ENCODE data around the gene SHISA8.
"Not testable (repeated sequence)": the region's sequence is repeated elsewhere in the genome, so short reads cannot be mapped to it uniquely, and the experiment has no call there.

Gene SHISA8

DNA sequence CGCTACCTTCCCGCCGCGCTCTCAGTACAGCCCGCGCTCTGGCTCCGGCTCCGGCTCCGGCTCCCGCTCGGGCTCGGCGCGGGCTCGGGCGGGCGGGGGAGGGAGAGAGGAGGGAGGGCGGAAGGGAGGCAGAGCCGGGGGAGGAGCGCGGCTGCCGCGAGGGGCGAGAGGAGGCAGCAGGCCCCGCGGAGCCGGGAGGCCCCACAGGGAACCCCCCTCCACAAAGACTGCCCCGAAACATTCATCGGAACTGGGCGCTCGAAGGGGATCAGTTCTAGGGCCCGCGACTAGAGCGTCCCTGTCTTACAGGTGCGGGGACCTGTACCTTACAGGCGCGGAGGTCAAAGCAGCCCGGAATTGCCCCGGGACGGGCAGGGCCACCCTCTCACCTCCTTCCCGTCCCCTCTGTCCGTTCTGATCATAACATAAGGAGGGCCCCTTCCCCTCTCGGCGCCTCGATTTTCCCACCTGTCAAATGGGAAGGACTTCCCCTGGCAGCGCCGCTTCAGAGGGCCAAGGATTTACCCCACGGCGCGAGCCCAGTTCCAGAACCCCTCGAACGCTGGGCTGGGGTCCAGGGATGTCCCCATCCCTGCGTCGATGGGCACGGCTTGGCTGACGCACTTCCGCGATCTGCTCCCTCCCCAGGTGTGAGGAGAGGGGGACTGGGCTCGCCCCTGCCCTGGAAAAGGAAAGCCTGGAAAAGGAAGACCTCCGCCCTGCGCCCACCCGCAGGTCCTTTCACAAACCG is at the start of gene SHISA8:
TSS of gene SHISA8 (minus strand) at position 40 of the 751 bp plus-strand sequence. CDS start 407 bp downstream, outside the sequence.
- no peak for DNase-seq

DNA sequence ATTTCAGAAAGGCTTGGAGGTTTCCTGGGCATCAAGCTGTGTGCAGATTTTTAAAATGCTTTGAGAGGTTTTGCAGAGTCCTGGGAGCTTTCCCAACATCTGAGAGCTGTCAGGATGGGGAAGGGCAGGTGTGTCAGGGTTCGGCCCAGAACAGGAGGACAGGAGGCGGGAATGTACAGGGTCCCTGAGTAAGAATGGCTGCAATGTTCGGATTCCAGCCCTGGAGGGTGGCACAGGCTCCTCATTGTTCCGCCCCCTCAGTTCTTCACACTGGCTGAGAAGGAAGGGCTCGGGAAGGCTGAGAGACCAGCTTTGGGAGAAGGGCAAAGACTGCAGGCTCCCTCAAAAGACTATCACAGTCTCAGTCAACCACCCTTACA is 49.2 kb upstream of the SHISA8 start:
- DNase-seq = no peak

DNA sequence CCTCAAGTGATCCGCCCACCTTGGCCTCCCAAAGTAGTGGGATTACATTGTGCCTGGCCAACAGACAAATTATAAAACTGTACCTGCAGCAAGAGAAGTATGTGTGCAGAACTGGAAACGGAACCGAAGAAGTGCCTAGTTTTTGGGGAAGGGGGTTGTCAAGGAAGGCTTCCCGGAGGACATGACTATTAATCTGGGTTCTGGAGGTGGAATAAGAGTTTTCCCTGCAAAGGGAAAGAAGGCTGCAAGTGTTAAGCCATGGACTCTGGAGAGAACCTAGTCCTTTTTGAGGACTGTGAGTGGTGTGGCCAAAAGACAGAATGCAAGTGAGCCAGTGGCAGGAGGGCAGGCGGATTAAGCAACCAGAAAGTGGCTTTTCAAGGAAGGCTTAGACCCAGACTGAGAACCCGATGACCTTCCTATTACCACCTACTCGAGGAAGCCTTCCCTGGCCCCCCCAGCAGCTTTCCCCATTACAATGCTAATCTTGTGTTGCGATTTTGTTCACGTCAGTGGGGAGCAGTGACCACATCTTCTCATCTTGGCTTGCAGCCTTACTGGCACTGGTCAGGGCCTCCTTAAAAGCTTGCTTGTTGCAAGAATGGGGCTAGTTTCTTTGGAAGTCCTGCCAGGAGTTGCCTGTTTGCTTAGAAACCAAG is 48.7 kb upstream of the SHISA8 start:
- no peak for DNase-seq

DNA sequence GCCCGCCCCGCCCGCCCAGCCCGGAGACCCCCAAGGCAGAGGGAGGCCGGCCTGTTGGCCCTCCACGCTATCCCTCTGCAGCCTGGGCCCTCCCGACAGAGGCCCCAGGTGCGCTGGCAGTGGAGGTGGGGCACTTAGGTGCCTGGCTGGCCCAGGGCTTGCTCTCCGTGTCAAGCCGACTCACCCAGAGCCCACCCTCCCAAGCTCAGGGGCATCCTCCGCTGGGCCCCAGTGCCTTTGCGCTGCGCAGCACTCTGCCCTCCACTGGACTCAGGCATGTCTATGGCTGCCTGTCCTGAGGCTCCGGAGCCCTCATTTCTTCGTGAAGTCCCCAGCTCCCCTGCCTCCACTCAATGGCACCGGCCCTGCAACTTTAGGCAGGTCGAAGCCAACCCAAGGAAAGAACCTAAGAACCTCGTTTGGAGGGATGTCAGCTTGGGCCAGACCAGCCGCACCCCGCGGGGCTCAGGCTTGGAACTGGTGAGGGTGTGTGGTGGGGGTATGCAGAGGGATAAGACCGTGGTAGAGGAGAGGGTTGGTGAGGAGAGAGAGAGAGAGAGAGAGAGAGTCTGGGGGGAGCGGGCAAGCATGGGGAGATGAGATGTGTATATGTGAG is 43.2 kb upstream of the SHISA8 start:
- no peak for DNase-seq

DNA sequence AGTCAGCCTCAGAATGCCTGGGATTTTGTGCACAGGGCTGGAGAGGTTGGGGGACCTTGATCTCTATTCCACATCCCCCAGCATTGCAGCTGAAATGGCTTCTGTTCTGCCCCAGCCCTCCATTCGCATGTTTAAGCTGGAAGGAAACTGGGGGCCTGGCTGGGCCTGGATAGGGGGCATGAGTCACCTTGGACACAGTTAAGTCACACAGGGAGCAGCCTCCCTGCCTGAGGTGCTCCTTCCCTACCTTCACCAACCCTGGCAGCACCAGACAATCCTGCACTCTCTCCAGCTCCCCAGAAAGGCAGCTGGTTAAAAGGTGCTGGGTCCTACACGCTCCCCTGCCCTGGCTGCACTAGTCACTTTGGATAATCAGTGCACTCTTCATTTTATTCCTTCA is 37.8 kb upstream of the SHISA8 start:
- no peak for DNase-seq

DNA sequence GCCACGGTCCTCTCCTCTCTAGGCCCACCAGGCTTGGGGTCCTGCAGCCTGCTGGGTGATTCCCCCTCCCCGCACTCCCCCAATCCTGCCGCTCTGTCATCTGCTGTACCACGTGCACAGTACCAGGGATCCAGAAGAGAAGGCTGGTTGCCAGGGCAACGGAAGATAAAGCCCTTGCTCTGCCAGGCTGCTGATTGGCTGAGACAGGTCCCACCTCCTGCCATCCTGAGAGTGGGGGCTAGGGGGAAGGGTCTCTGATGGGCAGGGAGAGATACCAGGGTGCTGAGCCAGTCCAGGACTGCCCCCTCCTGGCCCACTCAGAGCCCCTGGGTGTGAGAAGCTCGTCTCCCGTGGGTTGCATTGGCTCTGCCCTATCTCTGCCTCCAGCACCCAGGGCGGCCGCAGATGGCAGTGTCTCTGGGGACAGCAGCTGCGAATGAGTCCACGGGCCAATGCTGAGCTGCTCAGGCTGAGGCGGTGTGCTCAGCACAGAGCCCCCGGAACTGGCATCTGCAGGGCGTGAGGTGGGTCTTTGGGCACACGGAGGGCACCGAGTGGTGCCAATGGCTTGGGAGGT is 37.1 kb upstream of the SHISA8 start, which contains the start of gene SMIM45:
TSS of gene SMIM45 (plus strand) at position 253 of the 577 bp plus-strand sequence.
- no peak for DNase-seq

DNA sequence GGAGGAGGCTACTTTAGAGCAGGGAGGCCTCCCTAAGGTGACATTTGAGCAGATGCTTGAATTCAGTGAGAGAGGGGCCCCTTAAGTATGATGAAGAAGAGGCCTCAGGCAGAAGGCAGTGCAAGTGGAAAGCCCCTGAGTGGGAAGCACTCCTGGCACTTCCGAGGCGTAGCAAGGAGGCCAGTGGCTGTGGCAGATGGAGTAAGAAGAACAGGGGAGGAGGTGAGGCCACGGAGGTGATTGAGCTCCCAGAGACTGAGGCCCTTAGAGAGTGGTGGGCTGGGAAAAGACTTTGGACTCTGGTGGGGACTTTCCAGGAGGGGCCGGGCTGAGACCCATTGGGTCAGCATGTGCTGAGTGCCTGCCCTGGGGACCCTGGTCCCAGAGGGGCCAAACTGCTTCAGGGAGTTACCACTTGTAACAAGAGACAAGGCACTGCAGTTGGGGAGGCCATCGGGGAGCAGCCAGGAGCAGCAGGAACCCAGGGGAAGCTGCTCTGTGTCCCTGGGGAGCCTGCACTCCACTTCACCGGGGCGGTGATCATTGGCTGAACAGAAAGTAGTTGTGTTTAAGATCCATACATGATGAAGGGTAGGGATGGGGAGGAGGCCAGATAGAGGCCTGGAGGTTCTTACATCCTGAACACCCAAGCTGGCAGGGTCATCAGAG is 34.6 kb upstream of the SHISA8 start:
- no peak for DNase-seq

DNA sequence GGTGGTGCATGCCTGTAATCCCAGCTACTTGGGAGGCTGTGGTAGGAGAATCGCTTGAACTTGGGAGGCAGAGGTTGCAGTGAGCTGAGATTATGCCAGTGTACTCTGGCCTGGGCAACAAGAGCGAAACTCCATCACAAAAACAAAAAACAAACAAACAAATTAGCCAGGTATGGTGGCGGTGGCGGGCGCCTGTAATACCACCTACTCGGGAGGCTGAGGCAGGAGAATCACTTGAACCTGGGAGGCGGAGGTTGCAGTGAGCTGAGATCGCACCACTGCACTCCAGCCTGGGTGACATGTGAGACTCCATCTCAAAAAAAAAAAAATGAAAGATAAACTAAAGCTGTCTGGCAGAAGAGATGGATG is 34.0 kb upstream of the SHISA8 start:
- not testable (repeated sequence) for DNase-seq

DNA sequence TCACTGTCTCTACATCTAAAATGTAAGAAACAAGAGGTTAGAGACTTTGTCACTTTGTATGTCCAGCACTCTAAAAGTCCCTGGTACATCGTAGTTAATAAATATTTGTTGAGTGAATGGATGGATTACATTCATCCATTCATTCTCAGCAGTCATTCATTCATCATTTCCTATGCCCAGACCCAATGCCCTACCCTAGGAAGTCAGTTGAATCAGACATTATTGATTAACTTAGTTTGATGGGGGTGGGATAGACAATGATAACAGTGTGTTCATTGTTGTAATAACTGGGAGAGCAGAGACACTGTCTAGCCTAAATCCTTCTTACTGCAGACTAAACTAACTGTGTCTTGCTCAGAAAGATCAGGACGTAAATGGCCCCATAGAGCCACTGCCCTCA is 33.3 kb upstream of the SHISA8 start:
- no peak for DNase-seq

DNA sequence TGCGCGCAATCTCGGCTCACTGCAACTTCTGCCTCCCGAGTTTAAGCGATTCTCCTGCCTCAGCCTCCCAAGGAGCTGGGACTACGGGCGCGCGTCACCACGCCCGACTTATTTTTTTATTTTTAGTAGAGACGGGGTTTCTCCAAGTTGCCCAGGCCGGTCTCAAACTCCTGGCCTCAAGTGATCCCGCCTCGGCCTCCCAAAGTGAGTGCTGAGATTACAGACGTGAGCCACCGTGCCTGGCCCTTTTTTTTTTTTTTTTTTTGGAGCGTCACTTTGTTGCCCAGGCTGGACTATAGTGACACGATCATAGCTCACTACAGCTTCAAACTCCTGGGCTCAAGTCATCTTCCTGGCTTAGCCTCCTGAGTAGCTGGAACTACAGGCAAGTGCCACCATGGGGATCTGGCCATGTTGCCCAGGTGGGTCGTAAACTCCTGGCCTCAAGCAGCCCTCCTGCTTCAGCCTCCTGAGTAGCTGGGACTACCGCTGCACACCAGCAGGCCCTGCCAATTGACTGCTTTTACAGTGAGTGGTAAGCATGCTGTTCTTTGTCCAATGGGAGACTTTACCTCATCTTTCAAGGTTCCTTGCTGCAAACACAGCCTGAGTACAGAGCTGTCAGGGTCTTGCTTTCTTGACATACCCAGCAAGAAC is 32.7 kb upstream of the SHISA8 start:
- no peak for DNase-seq

DNA sequence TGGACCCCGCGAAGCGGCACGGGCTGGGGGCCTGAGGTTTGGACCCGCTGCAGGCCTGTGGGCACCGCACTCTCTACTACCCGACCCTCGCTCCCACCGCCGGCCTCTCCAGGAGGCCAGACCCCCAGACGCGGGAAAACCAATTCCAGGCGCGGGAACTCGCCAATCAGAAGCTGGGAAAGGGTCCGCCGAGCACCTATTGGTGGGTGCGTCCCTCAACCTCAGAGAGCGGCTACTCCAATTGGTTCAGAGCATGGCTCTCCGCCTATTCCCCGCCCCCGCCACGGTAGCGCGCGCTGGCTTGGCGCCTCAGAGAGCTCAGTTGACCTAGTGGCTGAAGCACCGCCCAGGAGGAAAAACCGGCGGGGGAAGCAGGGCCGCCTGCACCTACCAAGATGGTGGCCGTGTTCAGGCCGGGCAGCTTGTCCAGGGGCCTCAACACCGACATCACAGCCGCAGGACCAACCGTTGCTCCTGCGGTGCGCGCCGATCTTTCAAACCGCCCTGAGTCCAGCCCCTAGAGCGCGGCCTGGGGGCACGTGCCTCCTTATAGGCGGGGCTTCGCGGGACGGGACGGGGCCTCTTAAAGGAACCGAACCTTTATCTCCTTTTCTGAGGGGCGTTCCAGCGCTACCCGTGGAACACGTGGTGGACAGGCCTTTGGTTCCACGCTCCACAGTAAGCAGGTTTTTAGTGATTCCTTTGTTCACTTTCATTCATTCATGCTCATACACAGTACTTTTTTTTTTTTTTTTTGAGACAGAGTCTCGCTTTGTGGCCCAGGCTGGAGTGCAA is 32.0 kb upstream of the SHISA8 start, which contains the start of gene CENPM:
TSS of gene CENPM (minus strand) at position 524 of the 795 bp plus-strand sequence. CDS start at position 448, 76 bp downstream.
- DNase-seq = peak; percentile 98

DNA sequence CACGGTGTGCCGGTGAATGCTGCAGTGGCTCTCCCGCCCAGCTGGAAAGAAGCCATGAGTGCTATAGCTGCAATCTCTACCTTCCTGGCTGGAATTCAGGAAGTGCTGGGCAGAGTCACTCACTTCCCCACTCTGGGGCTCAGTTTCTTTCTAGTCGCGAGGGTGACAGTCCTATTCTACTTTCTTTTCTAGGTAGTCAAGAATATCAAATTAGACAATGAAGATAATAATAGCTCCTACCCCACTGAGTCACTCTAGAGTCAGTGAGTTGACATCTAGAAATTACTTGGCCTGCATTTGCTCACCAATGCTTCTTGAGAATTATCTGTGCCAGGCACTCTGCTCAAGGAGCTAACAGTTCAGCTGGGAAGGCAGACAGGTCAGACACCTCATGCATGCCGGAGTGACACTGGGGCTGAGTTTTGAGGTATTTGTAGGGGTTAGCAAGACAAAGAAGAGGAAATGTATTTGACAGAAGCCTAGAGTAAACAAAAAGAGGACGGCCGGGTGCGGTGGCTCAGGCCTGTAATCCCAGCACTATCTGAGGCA is 28.9 kb upstream of the SHISA8 start:
- DNase-seq = peak; percentile 40

DNA sequence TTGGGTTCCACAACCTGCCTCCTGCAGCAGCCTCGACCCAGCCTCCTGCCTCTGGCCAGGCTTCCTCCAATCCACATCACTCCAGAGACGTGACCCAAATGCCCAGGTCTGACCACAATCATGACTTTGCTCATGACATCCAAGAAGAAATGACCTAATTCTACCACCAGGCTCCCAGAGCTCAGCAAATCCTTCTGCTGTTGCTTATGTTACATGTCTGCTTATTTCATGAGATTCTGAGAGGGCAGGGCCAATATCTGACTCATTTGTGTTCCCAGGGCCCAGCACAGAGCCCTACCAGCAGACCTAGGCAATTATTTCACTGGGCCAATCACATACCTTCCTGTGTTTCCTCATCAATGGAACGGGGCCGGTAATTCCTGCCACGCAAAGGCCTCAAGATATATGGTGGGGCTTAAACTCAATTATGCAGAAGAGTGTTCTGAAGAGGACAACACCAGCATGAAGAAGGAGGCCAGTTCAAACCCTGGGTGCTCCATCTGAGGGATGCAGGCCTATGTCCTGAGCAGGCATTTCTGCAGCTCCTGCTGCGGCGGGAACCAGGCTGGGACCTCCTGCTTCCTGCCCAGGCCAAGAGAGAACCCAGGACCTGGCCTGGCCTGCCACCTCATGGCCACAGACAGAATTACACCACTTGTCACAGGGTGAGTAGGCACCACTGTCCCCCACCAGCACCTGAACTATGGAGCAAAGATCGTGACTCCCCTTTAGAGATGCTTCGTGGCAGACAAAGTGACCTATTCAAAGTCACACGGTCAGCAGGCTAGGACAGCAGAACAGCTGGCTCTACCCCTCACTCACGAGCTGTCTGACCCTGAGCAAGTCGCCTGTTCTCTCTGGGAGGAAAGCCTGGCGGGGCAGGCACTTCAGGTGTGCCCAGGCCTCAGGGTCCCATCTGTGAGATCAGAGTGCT is 26.2 kb upstream of the SHISA8 start:
- DNase-seq = peak; percentile 87

DNA sequence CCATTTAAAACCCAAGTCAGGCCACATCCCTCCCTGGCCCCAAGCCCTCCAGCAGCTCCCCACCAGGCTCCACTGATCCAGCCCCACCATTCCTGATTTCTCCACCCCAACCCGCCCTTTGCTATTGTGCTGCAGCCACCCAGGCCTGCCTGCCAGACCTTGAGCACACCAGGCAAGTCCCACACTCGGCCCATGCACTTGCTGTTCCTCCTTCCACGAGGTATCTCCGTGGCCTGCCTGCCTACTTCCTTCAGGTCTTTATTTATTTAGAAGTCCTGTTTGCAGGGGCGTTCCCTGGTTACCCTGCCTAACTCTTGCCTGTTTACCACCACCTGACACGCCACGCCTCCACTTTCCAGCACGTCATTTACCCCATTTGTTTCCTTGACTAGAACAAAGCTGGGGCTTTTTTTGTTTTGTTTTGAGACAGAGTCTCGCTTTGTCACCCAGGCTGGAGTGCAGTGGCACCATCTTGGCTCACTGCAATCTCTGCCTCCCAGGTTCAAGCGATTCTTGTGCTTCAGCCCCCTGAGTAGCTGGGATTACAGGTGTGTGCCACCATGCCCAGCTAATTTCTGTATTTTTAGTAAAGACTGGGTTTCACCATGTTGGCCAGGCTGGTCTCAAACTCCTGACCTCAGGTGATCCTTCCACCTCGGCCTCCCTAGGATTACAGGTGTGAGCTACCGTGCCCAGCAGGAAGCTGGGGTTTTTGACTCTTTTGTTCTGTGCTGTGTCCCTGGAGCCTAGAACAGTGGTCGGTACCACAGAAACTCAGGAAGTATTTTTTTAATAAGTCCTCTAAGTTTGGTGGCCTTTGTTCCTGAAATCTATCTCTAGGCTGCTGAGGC is 25.3 kb upstream of the SHISA8 start:
- peak; percentile 97 for DNase-seq

DNA sequence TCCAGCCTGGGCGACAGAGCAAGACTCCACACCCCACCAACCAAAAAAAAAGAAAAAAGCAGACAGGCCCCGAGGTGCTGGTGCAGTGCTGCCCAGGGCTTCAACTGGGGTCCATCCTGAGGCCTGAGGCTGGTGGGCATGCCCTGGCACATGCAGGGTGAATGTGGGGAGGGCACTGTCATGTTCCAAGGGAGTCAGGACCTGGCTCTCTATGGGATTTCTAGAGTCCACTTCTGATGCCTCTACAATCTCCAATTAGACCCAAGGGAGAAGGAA is 22.0 kb upstream of the SHISA8 start:
- DNase-seq = no peak

DNA sequence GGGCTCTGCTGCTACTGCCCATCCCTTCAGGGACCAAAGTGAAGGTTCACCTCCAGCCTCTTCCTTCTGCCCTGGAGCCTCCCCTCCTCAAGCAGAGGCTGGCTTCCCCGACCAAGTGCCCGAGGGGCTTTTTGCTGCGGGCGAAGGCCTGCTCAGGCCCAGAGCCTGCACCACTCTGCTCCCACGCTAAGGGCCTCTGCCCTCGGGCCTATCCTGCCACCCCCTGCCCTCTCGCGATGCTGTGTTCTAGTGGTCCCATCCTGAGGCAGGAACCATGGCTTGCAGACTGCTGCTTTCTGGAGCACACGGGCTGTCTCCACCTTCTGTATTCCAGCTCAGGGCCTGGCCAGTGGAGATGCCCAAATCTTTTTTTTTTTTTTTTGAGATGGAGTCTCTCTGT is 20.6 kb upstream of the SHISA8 start:
- no peak for DNase-seq

DNA sequence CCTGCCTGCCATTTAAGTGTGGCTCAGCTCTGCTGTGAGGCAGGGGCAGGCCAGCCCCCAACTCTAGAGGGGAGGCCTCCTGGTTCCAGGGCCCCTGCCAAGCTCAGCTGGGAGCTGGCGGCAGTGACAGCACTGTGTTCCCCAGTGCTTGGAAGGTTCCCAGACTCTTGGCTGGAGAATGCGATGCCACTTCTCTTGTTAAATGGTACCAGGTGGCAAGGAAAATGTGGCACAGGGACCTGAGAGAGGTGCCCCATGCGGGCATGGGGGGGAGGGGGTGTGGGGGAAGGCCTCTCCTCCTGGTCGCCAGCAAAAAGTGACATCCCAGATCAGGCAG is 20.1 kb upstream of the SHISA8 start:
- DNase-seq = no peak

DNA sequence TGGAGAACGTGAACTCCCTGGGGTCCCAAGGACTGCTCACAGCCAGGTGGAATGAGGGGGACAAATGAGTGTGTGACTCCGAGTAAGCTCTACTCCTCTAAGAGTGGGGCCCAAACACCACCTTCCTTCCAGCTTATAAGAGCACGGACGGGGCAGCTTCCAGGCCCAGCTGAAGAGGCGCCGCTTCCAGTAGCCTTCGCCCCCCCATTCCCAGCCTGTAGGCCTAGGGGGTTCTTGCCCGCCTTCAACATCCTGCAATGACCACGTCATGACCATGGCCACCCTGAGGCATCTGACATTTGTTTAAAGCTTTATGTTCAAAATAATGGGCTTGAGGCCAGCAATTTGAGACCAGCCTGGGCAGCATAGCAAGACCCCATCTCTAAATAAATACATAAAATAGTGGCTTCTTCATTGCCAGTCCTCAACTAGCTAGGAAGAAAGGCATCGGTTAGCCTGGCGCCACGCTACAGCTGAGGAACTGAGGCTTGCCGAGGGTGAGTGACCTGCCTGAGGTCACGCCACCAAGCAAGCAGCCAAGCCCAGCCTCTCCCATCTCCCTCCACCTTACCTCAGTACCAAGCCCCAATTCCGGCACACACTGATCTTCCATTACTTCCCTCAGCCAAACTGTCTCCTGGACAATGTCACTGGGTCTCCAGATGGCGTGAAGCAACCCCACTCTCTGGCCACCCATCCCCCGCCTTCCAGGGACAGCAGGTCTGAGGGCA is 19.6 kb upstream of the SHISA8 start:
- no peak for DNase-seq
